Endothelial cell of umbilical vein (primary cell): ENCODE results near the gene HBS1L.

Experiments
- JUN ChIP-seq: IDR thresholded peaks from 2 replicates; pipeline ENCODE4 v1.6.1; 2011; ENCODE audit warnings: borderline replicate concordance, low read depth; ENCODE audit not compliant: insufficient read length, insufficient read depth
- TF ChIP-seq, protein P1 (sequence below), 2 donors: IDR thresholded peaks; 1 replicate in 1 of 2; 2 replicates in 1 of 2; pipeline ENCODE4 v1.5.1; 2011; ENCODE audit warnings: low read length in 2 of 2, mild to moderate bottlenecking in 2 of 2, moderate library complexity in 2 of 2, control low read depth in 1 of 2, inconsistent platforms in 1 of 2, low read depth in 1 of 2; ENCODE audit not compliant: insufficient read depth in 1 of 2; ENCODE audit errors: extremely low read depth in 1 of 2

DNA sequence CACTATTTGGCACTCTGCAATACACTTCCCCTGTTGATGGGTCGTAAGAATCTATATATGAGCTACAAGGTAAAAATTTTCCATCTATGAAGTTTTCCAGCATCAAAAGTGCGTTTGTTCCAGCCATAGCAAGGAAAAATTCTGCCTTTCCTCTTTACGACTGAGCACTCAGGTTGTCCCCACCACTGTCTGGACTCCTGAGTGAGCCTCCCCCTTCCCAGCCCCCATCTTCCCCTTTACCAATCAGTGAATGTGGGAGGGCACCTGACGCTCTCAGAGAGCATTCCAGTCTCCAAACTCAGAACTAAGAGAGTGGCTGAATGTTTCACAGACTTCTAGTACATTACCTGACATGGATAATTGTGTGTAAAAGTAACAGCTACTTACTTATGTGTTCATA lies 104.7 kb downstream of the HBS1L start, which contains the start of gene ALDH8A1:
- no peak for TF ChIP-seq JUN
- TF ChIP-seq, protein P1, sequence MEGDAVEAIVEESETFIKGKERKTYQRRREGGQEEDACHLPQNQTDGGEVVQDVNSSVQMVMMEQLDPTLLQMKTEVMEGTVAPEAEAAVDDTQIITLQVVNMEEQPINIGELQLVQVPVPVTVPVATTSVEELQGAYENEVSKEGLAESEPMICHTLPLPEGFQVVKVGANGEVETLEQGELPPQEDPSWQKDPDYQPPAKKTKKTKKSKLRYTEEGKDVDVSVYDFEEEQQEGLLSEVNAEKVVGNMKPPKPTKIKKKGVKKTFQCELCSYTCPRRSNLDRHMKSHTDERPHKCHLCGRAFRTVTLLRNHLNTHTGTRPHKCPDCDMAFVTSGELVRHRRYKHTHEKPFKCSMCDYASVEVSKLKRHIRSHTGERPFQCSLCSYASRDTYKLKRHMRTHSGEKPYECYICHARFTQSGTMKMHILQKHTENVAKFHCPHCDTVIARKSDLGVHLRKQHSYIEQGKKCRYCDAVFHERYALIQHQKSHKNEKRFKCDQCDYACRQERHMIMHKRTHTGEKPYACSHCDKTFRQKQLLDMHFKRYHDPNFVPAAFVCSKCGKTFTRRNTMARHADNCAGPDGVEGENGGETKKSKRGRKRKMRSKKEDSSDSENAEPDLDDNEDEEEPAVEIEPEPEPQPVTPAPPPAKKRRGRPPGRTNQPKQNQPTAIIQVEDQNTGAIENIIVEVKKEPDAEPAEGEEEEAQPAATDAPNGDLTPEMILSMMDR (IDR thresholded peaks at IDR 0.05; ENCODE audit: extremely low read depth in 1 of 2, insufficient read depth in 1 of 2, low read depth in 1 of 2, low read length in 2 of 2): no peak
